Sciatic nerve (tissue), 2 donors: ENCODE results near the gene FGFR2. TPM values are rescaled to one million over a fixed set of nuclear protein-coding genes. Genes with fewer than 3 reads are reported as not detected.
A peak's percentile ranks its signal among the peaks of the same experiment; 100 is the strongest.
"Not testable (repeated sequence)": the region's sequence is repeated elsewhere in the genome, so short reads cannot be mapped to it uniquely, and the experiment has no call there.

ENCODE experiments used
- ATAC-seq: fragments of 200-7000 bp; cut with Tn5 transposase; one replicate; pipeline ENCODE4 v1.9.1; 2020; ENCODE audit warnings: mild to moderate bottlenecking, moderate library complexity
- DNase-seq: peaks from one replicate; pipeline ENCODE4 v3.0.0-alpha.2; 2020; ENCODE audit warnings: low spot score
- intact Hi-C: fragments of 100-400 bp; cut with DNase I; formaldehyde crosslinking; loops from one replicate; pipeline ENCODE4 v1.14.2; 2022
- total RNA-seq: library from RNA; stranded (reverse); fragmentation: NEBNext Ultra II Directional; extraction: Animal tissue kit (Norgen Biotek cat#: 25700); gene quantifications from one replicate; pipeline ENCODE4 v1.2.1, GENCODE V29; 2021
- donor health status: DM: no; HTN: no; CAD: no.
- donor health status: DM: no; HTN: no; CAD: no.

The FGFR2 gene
- total RNA-seq, 1 donor from 2014 or later = 10.8 TPM

GRCh38 chr10:121531830-121532178 lies 66.4 kb downstream of the FGFR2 start:
- ATAC-seq = no peak
- intact Hi-C loops = no loop called here
- DNase-seq = no peak

- intact Hi-C loops = no loop called here
- DNase-seq (no peak), ATAC-seq (peak; percentile 70)
These were observed 67.0 kb downstream of the FGFR2 start for GRCh38 chr10:121531076-121531829.

- intact Hi-C loops = no loop called here
- ATAC-seq (no peak), DNase-seq (no peak)
These were observed 67.7 kb downstream of the FGFR2 start for GRCh38 chr10:121530481-121531075.

GRCh38 chr10:121527690-121528089 lies 70.6 kb downstream of the FGFR2 start:
- DNase-seq (no peak), ATAC-seq (peak; percentile 52)
- intact Hi-C loops = no loop called here

- intact Hi-C loops = no loop called here
- ATAC-seq = no peak
- DNase-seq = no peak
These were observed 71.4 kb downstream of the FGFR2 start for GRCh38 chr10:121526801-121527221.

GRCh38 chr10:121526135-121526790 lies 72.0 kb downstream of the FGFR2 start:
- DNase-seq (no peak), ATAC-seq (no peak)
- intact Hi-C loops = no loop called here

- intact Hi-C loops = no loop called here
- ATAC-seq (peak; percentile 20), DNase-seq (no peak)
These were observed 72.8 kb downstream of the FGFR2 start for GRCh38 chr10:121525251-121526134.

GRCh38 chr10:121524157-121524817 lies 74.0 kb downstream of the FGFR2 start:
- DNase-seq (no peak), ATAC-seq (peak; percentile 18)
- intact Hi-C loops = no loop called here

- intact Hi-C loops = no loop called here
- ATAC-seq = no peak
- no peak for DNase-seq
These were observed 75.4 kb downstream of the FGFR2 start for GRCh38 chr10:121522831-121523230.

- DNase-seq (no peak), ATAC-seq (no peak)
- intact Hi-C loops = no loop called here
These were observed 76.3 kb downstream of the FGFR2 start for GRCh38 chr10:121521794-121522556.

- ATAC-seq, intact Hi-C loops, DNase-seq: not testable (repeated sequence)
These were observed 77.7 kb downstream of the FGFR2 start for GRCh38 chr10:121520526-121520925.

- DNase-seq = no peak
- no peak for ATAC-seq
- intact Hi-C loops = no loop called here
These were observed 78.2 kb downstream of the FGFR2 start for GRCh38 chr10:121519901-121520493.

GRCh38 chr10:121519411-121519810 lies 78.8 kb downstream of the FGFR2 start:
- DNase-seq = no peak
- no peak for ATAC-seq
- intact Hi-C loops = no loop called here

- no peak for DNase-seq
- intact Hi-C loops = no loop called here
- ATAC-seq = no peak
These were observed 79.9 kb downstream of the FGFR2 start for GRCh38 chr10:121518333-121518732.

- intact Hi-C loops = no loop called here
- no peak for DNase-seq
These were observed 82.0 kb downstream of the FGFR2 start for GRCh38 chr10:121516093-121516865.

GRCh38 chr10:121514141-121514865 lies 83.9 kb downstream of the FGFR2 start:
- DNase-seq (no peak), ATAC-seq (no peak)
- intact Hi-C loops = no loop called here

More at GRCh38 chr10:121516093-121516865, 82.0 kb downstream of the FGFR2 start:
- no peak for ATAC-seq
